Measurements from ENCODE around the gene GSTCD.

GSTCD gene

GRCh38 chr4:105895583-105896460 lies 187.2 kb downstream of the GSTCD start:
- H3K4me1 ChIP-seq = no peaks in the 10 kb centered on the region
- H3K36me3 ChIP-seq (replicated peaks) = no peaks in the 10 kb centered on the region
- peaks cover 22% of the 10 kb centered on the region for H3K27me3 ChIP-seq (ENCODE audit: low read depth)
- in situ Hi-C loops (cut with MboI; ENCODE audit: low sequenced_read_pairs) = no loop called here
- peak overlapping the region; percentile 41 for H3K4me3 ChIP-seq
- DNase-seq (ENCODE audit: low spot score in 2 of 2) = peak in 1 of 2 experiments; percentile 59
- H3K9me3 ChIP-seq = no peaks in the 10 kb centered on the region

GRCh38 chr4:105896461-105896942 lies 187.9 kb downstream of the GSTCD start:
- Histone ChIP-seq H3K36me3 (replicated peaks) (no peaks in the 10 kb centered on the region), H3K4me1 (no peaks in the 10 kb centered on the region), H3K4me3 (peak overlapping the region; percentile 41), H3K27me3 (ENCODE audit: low read depth) (peaks cover 20% of the 10 kb centered on the region; the same call in 1 of the 2 replicates), H3K9me3 (no peaks in the 10 kb centered on the region)
- DNase-seq (ENCODE audit: low spot score in 2 of 2) = no peak
- in situ Hi-C loops (cut with MboI; ENCODE audit: low sequenced_read_pairs) = no loop called here
